ENCODE results near the gene GASK1A. TPM values are rescaled to one million over a fixed set of nuclear protein-coding genes. Genes with fewer than 3 reads are reported as not detected.

Gene GASK1A
- total RNA-seq, 1 donor, result 0.63 TPM

DNA sequence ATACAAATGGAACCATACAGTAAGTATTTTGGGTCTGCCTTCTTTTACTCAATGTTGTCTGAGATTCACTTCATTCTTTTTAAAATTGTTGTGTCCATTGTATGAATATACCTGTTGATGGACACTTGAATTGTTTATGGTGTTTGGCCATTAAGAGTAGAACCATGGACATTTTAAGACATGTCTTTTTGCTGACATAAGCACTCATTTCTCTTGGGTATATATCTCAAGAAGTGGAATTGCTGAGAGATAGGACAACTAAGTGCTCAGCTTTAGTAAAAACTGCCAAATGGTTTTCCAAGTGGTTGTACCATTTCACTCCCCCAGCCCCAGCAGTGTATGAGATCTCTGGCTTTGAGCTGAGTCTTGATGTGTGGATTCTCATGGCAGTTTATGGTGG, 98.6 kb downstream of the GASK1A start:
- TF ChIP-seq, protein P1, sequence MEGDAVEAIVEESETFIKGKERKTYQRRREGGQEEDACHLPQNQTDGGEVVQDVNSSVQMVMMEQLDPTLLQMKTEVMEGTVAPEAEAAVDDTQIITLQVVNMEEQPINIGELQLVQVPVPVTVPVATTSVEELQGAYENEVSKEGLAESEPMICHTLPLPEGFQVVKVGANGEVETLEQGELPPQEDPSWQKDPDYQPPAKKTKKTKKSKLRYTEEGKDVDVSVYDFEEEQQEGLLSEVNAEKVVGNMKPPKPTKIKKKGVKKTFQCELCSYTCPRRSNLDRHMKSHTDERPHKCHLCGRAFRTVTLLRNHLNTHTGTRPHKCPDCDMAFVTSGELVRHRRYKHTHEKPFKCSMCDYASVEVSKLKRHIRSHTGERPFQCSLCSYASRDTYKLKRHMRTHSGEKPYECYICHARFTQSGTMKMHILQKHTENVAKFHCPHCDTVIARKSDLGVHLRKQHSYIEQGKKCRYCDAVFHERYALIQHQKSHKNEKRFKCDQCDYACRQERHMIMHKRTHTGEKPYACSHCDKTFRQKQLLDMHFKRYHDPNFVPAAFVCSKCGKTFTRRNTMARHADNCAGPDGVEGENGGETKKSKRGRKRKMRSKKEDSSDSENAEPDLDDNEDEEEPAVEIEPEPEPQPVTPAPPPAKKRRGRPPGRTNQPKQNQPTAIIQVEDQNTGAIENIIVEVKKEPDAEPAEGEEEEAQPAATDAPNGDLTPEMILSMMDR (IDR thresholded peaks at IDR 0.05; ENCODE audit: insufficient read depth, low read length), result no peak
- DNase-seq (ENCODE audit: low read depth), result no peak
- no peak overlapping the region for H3K4me3 ChIP-seq (ENCODE audit: low read depth, low read length)

DNA sequence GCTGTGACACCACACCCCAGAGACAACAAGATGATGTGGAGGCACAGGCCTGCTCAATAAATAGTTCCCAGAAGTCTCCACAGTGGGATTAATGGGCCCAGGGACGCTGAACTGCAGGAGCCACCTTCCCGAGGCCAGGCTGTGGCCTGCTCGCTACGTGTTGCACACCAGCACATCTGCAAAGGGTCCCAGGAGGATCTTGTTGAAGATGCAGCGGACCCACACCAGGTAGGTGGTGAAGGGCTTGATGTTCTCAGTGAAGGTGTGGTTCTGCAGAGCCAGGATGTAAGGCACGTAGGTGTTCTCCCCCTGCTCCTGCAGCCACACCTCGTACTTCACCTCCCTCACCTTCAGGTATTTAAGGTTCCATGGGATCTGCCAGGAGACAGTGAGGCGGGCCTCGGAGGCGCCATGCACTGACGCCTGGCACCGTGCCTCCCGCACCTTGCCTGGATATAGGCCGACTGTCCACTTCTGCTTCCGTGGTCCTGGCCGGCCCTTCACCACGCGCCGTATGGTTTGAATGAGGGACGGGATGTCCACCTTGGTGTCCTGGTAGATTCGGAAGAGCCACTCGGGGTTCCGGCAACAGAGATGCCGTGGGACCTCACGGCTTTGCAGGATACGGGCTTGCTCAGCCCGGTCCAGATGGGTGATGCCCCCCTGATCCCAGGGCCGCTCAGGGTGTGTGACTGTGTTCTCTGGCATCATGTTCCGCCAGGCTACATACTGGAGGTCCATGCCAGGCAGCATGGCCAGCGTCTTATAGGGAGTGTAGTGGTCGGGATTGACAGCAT, 100.6 kb downstream of the GASK1A start:
- TF ChIP-seq, protein P1 (IDR thresholded peaks at IDR 0.05; ENCODE audit: insufficient read depth, low read length), result no peak
- no peak overlapping the region for H3K4me3 ChIP-seq (ENCODE audit: low read depth, low read length)
- no peak for DNase-seq (ENCODE audit: low read depth)

DNA sequence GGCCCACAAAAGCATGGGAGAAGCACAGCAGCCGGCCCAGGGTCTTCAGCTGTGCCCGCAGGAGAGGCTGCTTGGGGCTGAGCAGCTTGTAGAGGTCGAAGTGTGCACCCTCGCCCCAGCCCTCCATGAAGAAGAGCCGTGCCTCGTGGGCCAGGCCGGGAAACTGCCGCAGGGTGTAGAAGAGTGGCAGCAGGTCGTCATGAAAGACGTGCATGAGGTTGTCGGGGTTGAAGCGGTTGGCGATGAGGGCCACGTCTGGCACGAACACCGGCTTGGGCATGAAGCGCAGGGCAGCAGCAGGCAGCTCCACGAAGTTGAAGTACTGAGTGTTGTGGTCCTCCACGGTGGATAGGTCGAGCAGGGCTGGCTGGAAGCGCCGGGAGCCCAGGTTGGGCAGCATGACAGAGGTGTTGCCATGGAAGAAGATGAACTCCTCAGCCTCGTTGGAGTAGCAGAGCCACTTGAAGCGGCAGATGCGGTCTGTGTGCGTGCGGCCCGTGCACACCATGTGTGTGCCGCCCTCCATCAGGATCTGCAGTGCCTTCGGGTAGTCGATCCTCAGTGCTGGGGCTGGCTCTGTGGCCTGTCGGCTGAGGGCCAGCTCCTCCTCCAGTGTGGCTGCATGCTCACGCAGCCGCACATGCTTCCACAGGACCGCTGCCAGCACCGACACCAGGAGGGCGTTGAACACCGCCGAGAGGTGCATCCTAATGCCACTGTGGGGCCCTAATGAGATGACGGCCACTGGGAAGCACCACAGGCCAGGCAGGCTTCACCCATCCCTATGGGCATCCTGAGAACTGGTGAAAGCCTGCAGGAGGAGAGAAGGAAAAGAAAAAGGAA, 101.8 kb downstream of the GASK1A start:
- no peak for DNase-seq (ENCODE audit: low read depth)
- H3K4me3 ChIP-seq (ENCODE audit: low read depth, low read length), result no peak overlapping the region
- TF ChIP-seq, protein P1 (IDR thresholded peaks at IDR 0.05; ENCODE audit: insufficient read depth, low read length), result no peak

DNA sequence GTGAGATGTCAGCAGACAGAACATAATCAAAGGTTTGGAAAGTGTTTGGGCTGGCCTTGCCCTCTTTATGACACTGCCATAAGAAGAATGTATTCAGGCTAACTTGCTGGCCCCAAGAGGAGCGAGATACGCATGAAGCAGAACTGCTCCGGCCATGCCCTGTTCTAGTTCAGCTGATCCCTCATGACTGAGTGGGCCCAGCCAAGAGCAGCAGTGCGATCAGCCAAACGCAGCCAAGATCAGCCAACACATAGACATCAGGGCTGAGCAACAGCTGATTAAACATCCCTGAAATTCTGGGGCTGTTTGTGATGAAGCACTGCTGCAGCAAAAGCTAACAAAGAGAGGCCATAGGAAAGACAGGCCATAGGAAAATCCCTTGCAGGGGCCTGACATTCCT, 102.7 kb downstream of the GASK1A start:
- DNase-seq (ENCODE audit: low read depth), result peak; percentile 37
- no peak overlapping the region for H3K4me3 ChIP-seq (ENCODE audit: low read depth, low read length)
- TF ChIP-seq, protein P1 (IDR thresholded peaks at IDR 0.05; ENCODE audit: insufficient read depth, low read length), result no peak

DNA sequence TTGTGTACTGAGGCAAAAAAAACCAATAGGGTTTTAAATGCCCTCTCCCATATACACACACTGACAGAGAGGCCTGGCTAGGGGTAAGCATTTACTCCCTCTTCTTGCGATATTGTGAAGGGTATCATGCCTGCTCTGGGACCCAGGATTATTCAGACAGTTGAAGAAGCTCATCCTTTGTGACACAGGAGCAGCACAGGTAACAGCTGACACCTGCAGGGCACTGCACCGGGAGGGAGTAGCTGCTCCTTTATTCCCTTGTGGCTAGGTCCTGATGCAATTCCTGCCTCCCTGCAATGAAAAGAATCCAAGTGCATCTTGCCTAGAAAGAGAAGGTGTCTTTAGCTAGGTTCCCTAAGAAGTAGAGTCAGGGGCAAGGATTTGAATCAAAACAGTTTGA, 103.3 kb downstream of the GASK1A start:
- DNase-seq (ENCODE audit: low read depth), result no peak
- H3K4me3 ChIP-seq (ENCODE audit: low read depth, low read length), result no peak overlapping the region
- TF ChIP-seq, protein P1 (IDR thresholded peaks at IDR 0.05; ENCODE audit: insufficient read depth, low read length), result no peak

DNA sequence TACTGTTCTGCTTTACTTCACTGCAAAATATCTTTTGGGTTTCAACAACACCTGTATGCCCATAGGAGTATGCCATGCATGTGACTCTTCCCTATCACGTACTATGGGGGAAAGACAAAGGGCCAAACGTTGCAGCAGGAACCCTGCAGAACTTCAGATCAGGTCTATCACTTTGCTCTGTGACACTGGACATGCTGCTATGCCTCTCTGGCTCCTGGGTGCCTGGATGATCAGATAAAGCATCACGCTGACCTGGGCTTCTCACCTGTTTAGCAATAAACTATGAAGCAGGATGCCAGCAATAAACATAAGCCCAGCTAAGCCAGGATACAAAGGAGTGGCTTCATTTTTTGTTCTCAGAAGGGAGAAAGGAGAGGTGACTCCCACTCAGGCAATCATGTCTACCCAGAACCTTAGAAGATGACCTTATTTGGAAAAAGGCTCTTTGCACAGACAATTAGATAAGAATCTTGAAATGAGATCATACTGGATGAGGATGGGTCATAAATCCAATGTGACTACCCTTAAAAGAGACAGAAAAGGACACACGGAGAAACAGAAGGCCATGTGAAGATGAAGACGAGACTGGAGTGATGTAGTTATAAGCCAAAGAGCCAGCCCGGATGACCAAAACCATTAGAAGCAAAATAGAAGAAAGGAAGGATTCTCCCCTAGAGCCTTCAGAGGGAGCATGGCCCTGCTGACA, 107.5 kb downstream of the GASK1A start:
- no peak overlapping the region for H3K4me3 ChIP-seq (ENCODE audit: low read depth, low read length)
- TF ChIP-seq, protein P1 (IDR thresholded peaks at IDR 0.05; ENCODE audit: insufficient read depth, low read length), result no peak
- no peak for DNase-seq (ENCODE audit: low read depth)

All from fibroblast of the aortic adventitia (primary cell).